Stimulated activated CD8-positive, alpha-beta memory T cell treated with anti-CD3 and anti-CD28 coated beads, Interleukin-12 subunit alpha, Interleukin-12 subunit beta, amount 100 ng/mL, for 24 hours (primary cell): ENCODE results near the gene EXOSC5.
"Not testable (repeated sequence)": the region's sequence is repeated elsewhere in the genome, so short reads cannot be mapped to it uniquely, and the experiment has no call there.

Source experiments
- DNase-seq: peaks from one replicate; pipeline ENCODE4 v3.0.0-alpha.2; 2020; ENCODE audit errors: extremely low read depth

Gene EXOSC5

DNA sequence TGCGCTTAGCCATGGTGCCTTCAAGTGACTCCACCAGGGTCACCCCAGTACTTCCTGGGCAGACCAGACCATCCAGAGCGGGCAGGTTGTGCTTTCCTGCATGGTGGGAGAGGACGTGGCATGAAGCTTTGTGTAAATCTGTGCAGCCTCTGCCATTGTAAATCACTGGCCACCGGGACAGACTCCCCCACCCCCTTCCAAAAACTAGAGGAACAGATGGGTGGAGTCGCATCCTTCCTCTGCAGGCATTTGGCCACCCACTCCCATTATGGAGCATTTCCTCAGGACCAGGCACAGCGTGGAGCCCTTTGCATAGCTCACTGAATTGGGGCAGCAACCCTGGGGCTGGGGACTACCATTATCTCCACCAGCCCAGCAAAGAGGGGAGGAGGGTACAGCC lies 8.6 kb upstream of the EXOSC5 start:
- no peak for DNase-seq

DNA sequence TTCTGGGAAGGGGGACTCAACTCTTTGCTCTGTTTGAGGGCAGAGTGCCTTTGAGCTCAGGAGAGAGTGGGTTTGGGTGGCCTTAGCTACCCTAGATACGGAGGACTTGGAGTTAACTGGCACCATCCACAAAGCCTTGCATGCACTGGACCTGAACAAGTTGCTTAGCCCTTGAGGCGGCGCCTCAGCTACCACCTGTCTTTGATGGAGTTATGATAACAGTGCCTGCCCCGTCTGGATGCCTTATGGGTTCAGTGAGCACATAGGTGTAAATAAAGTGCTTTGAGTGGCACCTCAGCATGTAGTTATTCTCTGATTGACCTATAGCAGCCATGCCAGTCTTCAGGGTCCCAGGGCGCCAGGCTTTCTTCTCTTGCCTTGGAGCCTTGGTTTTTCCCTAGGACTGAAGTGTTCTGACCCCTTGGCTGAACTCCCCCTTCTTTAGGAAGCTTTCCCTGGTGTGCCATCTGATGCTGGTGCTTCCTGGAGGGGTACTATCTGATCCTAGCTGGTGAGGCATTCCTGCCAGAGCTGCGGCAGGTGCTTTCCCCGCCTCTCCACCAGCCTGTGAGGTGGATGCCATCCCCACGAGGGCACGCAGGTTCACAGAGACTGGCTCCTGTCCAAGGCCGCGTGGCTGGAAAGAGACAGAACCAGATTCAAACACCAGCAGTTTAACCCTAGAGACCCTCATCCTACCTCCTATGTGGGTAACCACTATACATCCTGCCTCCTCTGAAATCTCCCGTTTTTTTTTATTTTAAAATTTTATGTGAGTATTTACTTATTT lies 6.2 kb upstream of the EXOSC5 start:
- no peak for DNase-seq

DNA sequence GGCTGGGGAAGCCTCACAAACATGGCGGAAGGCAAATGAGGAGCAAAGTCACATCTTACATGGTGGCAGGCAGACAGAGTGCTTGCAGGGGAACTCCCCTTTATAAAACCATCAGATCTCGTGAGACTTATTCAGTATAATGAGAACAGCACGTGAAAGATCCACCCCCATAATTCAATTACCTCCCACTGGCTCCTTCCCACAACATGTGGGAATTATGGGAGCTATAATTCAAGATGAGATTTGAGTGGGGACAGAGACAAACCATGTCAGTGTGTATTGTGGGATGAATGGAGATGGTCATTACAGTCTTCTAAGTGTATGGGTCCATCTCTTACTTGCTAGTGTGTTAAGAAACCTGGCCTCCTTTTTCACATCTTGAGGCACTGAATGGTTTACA lies 4.9 kb upstream of the EXOSC5 start:
- no peak for DNase-seq

DNA sequence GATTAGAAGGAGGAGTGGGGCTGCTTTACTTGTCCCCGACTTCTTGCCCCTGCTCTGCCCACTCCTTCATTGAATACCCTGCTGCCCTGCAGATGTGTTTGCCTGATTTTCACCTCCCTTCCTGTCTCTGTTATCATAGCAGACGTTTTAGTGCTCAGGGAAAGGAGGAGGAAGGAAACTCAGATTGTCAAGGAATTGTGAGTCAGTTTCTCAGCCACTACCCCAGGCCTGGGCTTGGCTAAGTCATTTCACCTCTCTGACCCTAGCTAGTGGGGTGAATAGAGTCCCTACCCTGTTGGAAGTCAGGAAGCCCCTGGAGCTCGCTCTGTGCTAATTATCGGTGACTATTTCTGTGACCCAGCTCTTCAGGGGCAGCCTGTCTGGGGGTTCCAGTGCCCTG lies 4.3 kb upstream of the EXOSC5 start:
- DNase-seq, result no peak

DNA sequence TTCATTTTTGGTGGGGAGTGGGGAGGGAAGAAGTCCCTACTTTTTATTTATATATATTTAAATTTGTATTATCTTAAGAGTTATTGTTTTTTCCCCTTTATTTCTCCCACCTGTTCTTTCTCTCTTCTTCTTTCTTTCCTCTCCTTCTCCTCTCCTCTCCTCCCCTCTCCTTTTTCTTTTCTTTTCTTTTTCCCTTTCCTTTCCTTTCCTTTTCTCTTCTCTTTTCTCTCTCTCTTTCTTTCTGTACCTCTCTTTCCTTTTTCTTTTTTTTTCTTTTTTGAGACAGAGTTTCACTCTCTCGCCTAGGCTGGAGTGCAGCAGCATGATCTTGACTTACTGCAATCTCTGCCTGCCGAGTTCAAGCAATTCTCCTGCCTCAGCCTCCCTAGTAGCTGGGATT lies 2.4 kb upstream of the EXOSC5 start:
- DNase-seq, result no peak

DNA sequence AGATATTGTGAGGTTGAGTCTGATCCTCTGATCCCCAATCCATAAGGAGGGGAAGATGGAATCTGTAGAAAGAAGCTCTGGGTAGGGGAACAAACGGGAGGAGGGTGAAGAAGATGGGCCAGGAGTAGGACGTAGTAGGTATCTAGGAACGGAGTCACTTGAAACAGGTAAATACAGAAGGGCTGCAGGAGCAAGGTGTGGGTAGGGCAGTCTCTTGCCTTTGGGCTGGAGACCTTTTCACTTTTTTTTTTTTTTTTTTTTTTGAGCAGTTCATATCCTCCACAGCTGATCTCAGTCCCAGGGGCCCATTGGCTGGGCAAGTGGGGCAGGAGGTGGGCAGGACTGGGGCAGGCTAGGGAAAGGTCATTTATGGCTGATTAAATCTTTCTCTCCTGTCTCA lies 1.9 kb upstream of the EXOSC5 start:
- no peak for DNase-seq

DNA sequence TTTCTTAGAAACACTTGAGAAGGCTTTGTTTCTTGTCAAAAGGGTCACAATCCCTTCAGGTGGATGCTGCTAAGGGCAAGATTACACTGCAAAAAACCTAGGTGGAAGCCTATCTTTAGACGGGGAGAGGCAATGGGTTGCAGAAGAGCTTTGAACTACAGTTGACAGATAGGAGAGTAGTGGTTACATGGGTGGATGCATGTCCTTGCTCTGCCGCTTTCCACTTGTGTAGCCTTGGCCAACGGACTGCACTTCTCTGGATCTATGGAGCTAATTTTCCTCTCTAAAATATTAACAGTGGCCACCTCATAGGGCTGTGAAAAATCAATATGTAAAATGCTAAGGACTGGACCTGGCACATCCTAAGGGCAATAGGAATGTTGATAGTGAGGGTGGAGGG lies 1.4 kb upstream of the EXOSC5 start:
- DNase-seq, result no peak

DNA sequence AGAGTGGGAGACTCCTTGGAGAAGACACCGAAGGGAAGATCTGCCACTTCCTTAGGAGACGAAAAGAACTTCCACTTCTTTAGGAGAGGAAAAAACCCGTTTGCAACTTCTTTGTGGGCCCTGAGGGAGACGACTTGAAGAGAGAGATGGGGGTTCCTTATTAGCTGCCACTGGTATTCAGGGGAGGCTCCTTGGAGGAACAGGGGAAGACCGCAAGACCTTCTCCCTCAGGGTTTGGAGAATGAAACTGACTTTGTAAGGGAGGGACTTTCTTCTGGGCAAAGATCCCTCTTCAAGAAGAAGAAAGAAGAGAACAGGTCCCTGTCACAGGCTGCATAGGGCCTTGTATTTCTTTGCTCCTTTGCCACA lies 875 bp upstream of the EXOSC5 start:
- DNase-seq, result no peak

DNA sequence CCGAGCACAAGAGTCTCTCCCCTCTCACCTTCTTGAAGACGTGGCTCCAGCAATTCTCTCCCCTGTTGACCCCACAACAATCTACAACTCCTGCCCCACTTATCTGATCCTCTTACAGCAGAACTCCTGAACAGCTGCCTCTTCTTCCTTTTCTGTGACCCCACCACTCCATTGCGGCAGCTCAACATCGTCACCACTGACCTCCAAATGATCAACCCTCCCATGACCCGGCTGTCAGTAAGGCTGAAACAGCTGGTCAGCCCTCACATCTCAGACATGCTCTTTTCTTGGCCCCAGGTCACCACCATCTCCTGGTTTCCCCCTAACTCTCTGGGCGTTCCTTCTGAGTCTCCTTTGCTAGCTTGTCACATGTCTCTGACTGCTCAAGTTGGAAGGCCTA lies 1.8 kb downstream of the EXOSC5 start:
- no peak for DNase-seq

DNA sequence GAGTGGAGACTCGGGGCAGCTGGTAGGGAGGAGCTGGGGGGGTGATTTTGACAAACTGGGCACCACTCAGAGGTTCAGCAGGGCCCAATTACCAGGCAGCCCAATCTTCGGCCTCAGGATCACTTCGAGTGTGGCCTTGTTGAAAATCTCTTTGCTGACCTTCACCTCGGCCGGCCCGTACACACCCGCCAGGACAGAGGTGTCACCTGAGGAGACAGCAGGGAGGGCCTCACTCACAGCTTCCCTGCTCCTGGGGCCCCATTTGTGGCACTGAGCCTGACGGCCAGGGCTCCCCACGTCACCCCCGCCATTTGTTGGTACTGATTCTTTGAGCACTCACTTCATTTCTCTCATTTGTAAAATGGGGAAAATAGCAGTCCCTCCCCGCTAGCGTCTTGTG lies 4.4 kb downstream of the EXOSC5 start:
- no peak for DNase-seq

DNA sequence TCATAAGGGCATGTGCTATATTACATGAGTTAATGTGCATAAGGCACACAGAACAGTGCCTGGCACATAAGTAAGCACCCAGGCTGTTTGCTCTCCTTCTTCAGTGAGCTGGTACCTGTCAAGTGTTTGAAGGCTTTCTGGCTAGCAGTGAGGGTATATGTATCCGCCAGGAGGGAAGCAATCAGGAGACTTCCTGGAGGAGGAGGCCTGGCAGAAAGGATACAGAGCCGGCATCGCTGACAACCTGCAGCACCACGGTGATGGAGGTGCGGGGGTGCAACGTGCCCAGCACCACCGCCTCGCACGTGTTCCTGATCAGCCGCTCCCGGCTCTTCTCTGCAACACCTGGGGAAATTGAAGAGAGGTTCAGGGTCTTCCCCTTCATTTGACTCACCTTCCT lies 5.5 kb downstream of the EXOSC5 start:
- no peak for DNase-seq

DNA sequence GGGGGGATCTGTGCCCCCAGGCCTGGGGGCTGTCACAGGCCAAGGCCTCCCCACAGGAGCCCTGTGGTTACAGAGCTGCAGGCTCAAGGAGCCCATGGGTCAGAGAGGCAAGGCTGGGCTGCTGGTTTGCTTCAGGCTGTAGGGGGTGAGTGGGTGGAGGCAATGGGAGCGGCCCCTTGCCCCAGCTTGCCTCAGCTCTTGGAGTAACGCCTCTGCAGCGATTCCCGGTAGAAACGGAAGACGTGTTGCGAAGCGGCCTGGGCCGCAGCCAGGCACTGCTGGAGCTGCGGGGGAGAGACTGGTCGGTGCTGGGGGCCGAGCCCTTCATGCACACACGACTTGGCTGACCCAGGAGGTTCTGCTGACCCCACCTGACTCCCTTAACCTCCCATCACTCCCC lies 10.7 kb downstream of the EXOSC5 start:
- DNase-seq, result no peak

DNA sequence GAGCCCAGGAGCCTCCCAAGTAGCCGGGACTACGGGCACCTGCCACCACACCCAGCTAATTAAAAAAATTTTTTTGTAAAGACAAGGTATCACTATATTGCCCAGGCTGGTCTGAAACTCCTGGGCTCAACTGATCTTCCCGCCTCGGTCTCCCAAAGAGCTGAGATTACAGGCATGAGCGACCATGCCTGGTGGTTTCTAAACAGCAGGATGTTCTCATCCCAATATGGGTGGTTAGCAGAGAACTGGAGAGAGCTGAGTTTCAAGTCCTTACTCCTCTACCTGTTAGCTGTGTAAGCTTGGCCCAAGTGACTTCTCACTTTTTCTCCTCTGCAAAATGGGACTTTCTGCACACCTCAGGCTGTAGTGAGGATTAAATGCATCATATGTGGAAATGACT lies 12.8 kb downstream of the EXOSC5 start:
- DNase-seq, result no peak

DNA sequence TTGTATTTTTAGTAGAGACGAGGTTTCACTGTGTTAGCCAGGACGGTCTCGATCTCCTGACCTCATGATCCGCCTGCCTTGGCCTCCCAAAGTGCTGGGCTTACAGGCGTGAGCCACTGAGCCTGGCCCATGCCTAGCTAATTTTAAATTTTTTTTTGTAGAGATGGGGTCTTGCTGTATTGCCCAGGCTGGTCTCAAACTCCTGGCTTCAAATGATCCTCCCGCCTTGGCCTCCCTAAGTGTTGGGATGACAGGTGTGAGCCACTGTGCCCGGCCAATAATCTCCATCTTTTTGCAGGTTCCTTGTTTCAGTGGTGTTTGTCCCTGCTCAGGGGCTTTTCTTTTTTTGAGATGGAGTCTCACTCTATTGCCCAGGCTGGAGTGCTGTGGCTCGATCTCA lies 15.6 kb downstream of the EXOSC5 start:
- DNase-seq, result not testable (repeated sequence)

DNA sequence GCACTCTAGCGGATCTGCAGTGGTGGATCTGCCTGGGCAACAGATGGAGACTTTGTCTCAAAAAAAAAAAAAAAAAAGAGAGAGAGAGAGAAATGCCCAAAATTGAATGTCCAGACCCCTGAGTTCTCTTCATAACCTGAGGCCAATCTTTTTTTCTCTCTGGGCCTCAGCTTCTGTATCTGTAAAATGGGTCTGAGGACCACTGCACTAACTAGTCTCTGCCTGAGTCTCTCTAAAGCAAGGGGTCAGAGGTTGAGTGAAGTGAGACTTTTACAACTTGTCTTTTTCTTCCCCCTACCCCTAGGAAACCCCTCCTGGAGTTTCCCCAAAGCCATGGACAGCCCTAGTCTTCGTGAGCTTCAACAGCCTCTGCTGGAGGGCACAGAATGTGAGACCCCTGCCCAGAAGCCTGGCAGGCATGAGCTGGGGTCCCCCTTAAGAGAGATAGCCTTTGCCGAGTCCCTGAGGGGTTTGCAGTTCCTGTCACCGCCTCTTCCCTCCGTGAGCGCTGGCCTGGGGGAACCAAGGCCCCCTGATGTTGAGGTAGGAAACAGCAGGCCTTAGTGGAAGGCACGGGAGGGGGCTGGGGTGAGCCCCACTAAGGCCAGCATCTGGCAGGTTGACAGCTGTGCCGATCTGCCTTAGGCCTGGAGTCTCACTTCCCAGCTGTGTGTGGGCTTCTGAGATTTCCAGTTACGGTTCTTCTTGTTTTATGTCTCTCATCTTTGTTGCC lies 19.0 kb downstream of the EXOSC5 start:
- no peak for DNase-seq

DNA sequence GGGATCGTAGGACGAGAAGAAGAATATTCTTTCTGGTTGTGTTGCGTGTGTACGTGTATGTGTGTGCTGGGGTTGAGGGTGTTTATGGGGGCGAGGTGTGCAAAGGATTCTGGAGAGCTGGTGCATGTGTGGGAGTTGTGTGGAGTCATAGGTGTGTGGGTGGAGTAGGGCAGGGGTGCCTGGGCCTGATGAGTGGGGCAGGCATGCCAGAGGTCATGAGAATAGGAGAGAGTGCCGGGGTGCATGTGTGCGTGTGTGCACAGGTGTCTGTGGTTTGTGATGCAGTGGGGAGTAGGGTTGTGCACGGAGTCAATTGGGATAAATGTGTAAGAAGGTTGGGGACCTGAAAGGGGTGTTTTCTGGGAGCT lies 20.2 kb downstream of the EXOSC5 start:
- DNase-seq, result no peak

DNA sequence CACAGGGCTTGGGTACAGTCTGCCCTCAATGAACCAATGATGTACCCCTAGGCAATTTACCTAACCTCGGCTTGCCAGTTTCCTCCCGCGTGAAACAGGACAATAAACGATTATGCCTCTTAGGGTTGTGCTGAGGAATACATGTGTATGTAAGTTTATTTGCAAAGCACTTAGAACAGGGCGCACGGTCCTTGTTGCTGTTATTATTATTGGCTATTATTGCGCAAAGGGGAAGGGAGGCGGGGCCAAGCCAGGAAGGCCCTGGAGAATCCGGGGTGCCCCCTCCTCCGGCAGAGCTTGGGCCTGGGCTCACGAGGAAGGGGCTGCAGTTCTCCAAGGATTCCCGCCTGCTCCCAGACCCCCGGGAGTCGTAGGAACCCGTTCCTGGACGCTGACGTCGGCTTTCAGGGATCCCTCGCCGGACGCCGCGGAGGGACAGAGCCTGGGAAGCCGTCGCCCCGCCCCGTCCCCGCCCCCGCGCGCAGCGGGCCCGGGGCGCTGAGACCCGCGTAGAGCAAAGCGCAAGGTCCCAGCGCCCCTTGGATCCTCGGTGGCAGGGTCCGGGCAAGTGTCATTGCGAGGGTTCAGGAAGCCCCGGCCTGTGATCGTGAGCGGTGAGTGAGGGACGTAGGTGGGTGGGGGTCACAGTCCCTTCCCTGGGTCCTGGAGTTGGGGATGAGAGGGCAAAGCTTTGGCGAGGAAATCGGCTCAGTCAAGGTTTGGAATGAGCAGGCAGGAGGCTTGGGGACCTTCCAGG lies 20.7 kb downstream of the EXOSC5 start, which contains the start of gene TMEM91:
Gene TMEM91 (plus strand): TSS at position 293 of the 757 bp plus-strand sequence. CDS start 1,777 bp downstream, outside the sequence.
- DNase-seq, result no peak

DNA sequence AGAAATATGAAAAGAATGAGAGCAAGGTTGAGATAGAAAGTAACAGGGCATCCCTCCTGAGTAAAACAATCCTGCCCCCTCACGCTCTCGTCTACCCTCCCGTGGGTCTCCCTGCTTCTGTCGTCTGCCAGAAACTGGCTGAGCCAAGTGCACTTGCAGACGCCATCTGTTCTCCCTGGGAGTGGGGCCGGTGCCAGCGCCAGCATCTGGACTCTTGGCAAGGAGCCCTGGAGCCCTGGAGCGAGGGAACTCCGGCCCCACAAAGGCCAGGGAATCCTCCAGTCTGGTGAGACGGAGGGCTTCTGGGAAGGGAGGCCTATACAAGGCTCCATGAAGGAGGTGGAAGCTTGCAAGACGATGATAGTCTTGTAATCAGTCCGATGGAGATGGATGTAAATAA lies 23.2 kb downstream of the EXOSC5 start:
- no peak for DNase-seq

DNA sequence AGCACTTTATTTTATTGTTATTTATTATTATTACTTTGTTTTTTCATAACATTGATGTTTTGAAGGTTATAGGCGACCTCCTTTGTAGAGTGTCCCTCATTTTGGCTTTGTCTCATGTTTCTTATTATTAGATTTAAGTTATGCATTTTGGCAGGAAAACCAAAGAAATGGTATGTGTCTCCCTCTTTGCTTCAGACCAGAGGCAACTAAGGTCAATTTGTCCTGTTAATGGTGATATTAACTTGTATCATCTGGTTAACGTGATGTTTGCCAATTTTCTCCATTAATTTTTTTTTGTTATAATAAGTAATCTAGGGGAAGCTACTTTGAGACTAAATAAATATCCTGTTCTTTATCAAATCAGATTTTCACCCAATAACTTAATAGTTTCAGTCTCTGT lies 24.7 kb downstream of the EXOSC5 start:
- DNase-seq, result no peak

DNA sequence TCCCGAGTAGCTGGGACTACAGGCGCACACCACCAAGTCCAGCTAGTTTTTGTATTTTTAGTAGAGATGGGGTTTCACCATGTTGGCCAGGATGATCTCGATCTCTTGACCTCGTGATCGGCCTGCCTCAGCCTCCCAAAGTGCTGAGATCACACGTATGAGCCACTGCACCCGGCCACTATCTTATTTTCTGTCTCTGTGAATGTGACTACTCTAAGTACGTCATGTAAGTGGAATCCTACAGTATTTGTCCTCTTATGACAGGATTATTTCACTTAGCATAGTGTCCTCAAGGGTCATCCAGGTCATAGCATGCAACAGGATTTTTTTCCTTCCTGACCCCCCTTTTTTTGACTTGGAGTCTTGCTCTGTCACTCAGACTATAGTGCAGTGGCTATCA lies 25.6 kb downstream of the EXOSC5 start:
- no peak for DNase-seq

DNA sequence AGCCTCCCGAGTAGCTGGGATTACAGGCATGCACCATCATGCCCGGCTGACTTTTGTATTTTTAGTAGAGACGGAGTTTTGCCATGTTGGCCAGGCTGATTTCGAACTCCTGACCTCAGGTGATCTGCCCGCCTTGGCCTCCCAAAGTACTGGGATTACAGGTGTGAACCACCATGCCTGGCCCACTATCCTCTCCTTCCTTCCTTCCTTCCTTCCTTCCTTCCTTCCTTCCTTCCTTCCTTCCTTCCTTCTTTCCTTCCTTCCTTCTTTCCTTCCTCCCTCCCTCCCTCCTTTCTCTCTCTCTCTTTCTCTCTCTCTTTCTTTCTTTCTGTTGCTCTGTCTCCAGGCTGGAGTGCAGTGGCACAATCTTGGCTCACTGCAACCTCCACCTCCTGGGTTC lies 26.0 kb downstream of the EXOSC5 start:
- DNase-seq, result not testable (repeated sequence)

DNA sequence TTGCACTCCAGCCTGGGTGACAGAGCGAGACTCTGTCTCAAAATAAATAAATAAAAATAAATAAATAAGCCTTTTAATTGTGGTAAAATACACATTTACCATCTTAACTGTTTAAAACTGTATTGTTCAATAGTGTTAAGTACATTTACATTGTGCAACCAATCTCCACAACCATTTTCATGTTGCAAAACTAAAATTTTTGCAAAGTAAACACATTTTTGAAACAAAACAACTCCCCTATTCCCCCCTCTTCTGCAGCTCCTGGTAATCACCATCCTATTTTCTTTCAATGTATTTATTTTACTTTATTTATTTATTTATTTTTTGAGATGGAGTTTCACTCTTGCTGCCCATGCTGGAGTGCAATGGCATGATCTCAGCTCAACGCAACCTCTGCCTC lies 27.4 kb downstream of the EXOSC5 start:
- DNase-seq, result no peak

DNA sequence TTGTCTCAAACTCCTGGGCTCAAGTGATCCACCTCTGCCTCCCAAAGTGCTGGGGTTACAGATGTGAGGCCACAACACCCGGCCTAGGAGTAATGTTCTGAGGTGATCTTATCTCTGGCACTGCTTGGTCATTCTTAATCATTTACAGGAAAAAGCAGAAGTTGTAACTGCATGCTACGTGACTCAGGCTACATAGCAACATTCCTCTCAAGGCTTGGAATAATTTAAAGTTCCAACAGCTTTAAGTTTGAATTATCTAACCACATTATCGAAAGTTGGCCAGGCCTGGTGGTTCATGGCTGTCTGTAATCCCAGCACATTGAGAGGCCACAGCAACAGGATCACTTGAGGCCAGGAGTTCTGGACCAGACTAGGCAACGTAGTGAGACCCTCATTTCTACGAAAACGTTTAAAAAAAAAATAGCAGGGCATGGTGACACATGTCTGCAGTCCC lies 29.3 kb downstream of the EXOSC5 start:
- no peak for DNase-seq
